K562 (cell line): ENCODE measurements around the gene TJP3. TPM values are rescaled to one million over a fixed set of nuclear protein-coding genes. Genes with fewer than 3 reads are reported as not detected.

Experiments used
- ESRRA ChIP-seq: fragments of 450-650 bp; IDR thresholded peaks from 2 replicates; pipeline ENCODE4 v1.6.1; 2014; ENCODE audit warnings: low read depth, mild to moderate bottlenecking, moderate library complexity, borderline replicate concordance
- FOXK2 ChIP-seq, 2 experiments: fragments of 450-650 bp; IDR thresholded peaks in 1 of 2; conservative IDR thresholded peaks in 1 of 2; 2 replicates each; pipeline ENCODE4 v1.6.1; 2016; ENCODE audit warnings: low read depth in 2 of 2, mild to moderate bottlenecking in 1 of 2
- TAF7 ChIP-seq: fragments of 450-650 bp; IDR thresholded peaks from 2 replicates; pipeline ENCODE4 v1.6.1; 2016; ENCODE audit warnings: missing genetic modification characterization, missing compliant biosample characterization
- polyA plus RNA-seq, 8 experiments: library from polyadenylated mRNA; depleted of rRNA in 4 of 8; stranded (reverse) in 5 of 8; unstranded in 3 of 8; fragments of >200 nt; fragmentation: Nextera tagmentation in 2 of 8; fragmentation: Illumina TruSeq in 1 of 8; extraction: Ambion mirVana in 2 of 8; extraction: Trizol in 1 of 8; gene quantifications; 2 replicates each; pipeline versions ENCODE4 v1.2.1 to v1.2.3, GENCODE V29; 2011 to 2014; ENCODE audit warnings: inconsistent platforms in 1 of 8, missing spikeins in 1 of 8
- total RNA-seq, 7 experiments: library from RNA; depleted of rRNA in 6 of 7; stranded (reverse); fragments of >200 nt in 6 of 7; fragmentation: Illumina TruSeq in 2 of 7; extraction: Trizol in 2 of 7; gene quantifications; 2 replicates each; pipeline versions ENCODE4 v1.2.1 to v1.2.3, GENCODE V29; 2011 to 2021; ENCODE audit warnings: low replicate concordance in 1 of 7
- TF ChIP-seq, protein P1 (sequence below): IDR thresholded peaks from 2 replicates; pipeline ENCODE4 v1.6.1; 2016; ENCODE audit warnings: missing genetic modification characterization, missing compliant biosample characterization
- TF ChIP-seq, protein P2 (sequence below): fragments of 450-650 bp; IDR thresholded peaks from 2 replicates; pipeline ENCODE4 v1.6.1; 2018; ENCODE audit not compliant: partially characterized antibody
- TF ChIP-seq, protein P3 (sequence below), 2 experiments: fragments of 450-650 bp; formaldehyde crosslinking in 1 of 2; IDR thresholded peaks; 2 replicates each; pipeline versions ENCODE4 v1.4.0 to v1.6.1; 2014 to 2020; ENCODE audit warnings: mild to moderate bottlenecking in 2 of 2, borderline replicate concordance in 1 of 2, low read depth in 1 of 2

The TJP3 gene
- total and polyA plus RNA-seq, 9 of the 15 experiments (the other 6 are each of a cell fraction or from before 2014, with no cell fraction given) = 0.11 to 2.4 (median 0.57) TPM; not detected in 1

DNA sequence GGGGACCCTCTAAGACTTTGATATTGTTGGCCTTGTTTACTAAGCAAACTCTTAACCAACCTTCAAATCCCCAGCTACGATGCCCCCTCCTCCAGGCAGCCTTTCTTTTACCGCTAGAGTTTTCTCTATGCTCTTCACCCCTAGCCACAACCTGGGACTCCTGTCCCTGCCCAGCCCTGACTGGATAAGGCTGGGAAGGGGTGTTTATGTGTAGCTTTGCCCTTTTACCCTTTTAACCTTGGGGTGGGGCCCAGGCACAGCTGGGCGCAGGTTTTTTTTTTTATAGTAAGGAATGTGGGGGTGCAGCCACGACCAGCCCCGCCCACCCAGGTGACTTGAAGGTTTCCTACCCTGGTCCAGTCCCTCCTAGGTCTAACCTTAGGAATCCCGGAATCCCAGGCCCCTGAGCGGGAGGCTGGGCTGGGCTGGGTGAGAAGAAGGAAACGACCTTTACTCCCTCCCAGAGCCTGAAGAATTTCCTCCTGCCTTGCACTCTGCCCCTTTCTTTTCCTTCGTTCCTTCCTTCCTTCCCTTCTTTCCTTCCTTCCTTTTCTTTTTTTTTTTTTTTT lies 12.2 kb downstream of the TJP3 start (continued):
- TF ChIP-seq, protein P1, sequence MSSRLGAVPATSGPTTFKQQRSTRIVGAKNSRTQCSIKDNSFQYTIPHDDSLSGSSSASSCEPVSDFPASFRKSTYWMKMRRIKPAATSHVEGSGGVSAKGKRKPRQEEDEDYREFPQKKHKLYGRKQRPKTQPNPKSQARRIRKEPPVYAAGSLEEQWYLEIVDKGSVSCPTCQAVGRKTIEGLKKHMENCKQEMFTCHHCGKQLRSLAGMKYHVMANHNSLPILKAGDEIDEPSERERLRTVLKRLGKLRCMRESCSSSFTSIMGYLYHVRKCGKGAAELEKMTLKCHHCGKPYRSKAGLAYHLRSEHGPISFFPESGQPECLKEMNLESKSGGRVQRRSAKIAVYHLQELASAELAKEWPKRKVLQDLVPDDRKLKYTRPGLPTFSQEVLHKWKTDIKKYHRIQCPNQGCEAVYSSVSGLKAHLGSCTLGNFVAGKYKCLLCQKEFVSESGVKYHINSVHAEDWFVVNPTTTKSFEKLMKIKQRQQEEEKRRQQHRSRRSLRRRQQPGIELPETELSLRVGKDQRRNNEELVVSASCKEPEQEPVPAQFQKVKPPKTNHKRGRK (tag) = peak; percentile 67; the same call in 1 of the 2 replicates
- TF ChIP-seq, protein P2, sequence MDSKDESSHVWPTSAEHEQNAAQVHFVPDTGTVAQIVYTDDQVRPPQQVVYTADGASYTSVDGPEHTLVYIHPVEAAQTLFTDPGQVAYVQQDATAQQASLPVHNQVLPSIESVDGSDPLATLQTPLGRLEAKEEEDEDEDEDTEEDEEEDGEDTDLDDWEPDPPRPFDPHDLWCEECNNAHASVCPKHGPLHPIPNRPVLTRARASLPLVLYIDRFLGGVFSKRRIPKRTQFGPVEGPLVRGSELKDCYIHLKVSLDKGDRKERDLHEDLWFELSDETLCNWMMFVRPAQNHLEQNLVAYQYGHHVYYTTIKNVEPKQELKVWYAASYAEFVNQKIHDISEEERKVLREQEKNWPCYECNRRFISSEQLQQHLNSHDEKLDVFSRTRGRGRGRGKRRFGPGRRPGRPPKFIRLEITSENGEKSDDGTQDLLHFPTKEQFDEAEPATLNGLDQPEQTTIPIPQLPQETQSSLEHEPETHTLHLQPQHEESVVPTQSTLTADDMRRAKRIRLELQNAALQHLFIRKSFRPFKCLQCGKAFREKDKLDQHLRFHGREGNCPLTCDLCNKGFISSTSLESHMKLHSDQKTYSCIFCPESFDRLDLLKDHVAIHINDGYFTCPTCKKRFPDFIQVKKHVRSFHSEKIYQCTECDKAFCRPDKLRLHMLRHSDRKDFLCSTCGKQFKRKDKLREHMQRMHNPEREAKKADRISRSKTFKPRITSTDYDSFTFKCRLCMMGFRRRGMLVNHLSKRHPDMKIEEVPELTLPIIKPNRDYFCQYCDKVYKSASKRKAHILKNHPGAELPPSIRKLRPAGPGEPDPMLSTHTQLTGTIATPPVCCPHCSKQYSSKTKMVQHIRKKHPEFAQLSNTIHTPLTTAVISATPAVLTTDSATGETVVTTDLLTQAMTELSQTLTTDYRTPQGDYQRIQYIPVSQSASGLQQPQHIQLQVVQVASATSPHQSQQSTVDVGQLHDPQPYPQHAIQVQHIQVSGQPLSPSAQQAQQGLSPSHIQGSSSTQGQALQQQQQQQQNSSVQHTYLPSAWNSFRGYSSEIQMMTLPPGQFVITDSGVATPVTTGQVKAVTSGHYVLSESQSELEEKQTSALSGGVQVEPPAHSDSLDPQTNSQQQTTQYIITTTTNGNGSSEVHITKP = peak; percentile 31
- TF ChIP-seq ESRRA (peak; percentile 65), TAF7 (no peak), FOXK2 (conservative IDR thresholded peaks at IDR 0.05 in 1 of 2, IDR thresholded peaks at IDR 0.05 in 1 of 2; ENCODE audit: low read depth in 2 of 2) (0 out of 4 replicates have a peak, but pooled peaks of 1 of the 2 experiments have one; percentile 20)
- TF ChIP-seq, protein P3, sequence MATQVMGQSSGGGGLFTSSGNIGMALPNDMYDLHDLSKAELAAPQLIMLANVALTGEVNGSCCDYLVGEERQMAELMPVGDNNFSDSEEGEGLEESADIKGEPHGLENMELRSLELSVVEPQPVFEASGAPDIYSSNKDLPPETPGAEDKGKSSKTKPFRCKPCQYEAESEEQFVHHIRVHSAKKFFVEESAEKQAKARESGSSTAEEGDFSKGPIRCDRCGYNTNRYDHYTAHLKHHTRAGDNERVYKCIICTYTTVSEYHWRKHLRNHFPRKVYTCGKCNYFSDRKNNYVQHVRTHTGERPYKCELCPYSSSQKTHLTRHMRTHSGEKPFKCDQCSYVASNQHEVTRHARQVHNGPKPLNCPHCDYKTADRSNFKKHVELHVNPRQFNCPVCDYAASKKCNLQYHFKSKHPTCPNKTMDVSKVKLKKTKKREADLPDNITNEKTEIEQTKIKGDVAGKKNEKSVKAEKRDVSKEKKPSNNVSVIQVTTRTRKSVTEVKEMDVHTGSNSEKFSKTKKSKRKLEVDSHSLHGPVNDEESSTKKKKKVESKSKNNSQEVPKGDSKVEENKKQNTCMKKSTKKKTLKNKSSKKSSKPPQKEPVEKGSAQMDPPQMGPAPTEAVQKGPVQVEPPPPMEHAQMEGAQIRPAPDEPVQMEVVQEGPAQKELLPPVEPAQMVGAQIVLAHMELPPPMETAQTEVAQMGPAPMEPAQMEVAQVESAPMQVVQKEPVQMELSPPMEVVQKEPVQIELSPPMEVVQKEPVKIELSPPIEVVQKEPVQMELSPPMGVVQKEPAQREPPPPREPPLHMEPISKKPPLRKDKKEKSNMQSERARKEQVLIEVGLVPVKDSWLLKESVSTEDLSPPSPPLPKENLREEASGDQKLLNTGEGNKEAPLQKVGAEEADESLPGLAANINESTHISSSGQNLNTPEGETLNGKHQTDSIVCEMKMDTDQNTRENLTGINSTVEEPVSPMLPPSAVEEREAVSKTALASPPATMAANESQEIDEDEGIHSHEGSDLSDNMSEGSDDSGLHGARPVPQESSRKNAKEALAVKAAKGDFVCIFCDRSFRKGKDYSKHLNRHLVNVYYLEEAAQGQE (IDR thresholded peaks at IDR 0.05; ENCODE audit: borderline replicate concordance) = peak; percentile 36; the same call in 1 of the 2 replicates
- TF ChIP-seq, protein P3 (CRISPR knock-in tag; IDR thresholded peaks at IDR 0.05; ENCODE audit: low read depth) = no peak
